GM12878 (cell line): Measurements from ENCODE around the gene SOX11. TPM values are rescaled to one million over a fixed set of nuclear protein-coding genes. Genes with fewer than 3 reads are reported as not detected.

Experiments used
- ATAC-seq: fragments of 200-7000 bp; cut with Tn5 transposase; 3 replicates; pipeline ENCODE4 v1.9.1; 2020; ENCODE audit warnings: mild to moderate bottlenecking, moderate library complexity
- BruUV-seq: library from RNA; stranded (reverse); fragments of 400-500 nt; replicated peaks from 2 replicates; lab custom pipeline; 2021; lab: Mats Ljungman, UMichigan
- CTCF ChIA-PET: fragments of 300-600 bp; sonication (Branson Sonifier 250); formaldehyde crosslinking; extraction: SDS; loops from one replicate; lab custom pipeline; 2021; ENCODE audit warnings: inconsistent platforms; lab: Yijun Ruan, JAX
- POLR2A ChIA-PET: fragments of 350-600 bp; formaldehyde crosslinking; extraction: SDS; loops from one replicate; lab custom pipeline; 2021; ENCODE audit warnings: inconsistent platforms; lab: Charles Lee
- RAD21 ChIA-PET: fragments of 300-600 bp; sonication (Branson Sonifier 250); formaldehyde crosslinking; loops from one replicate; lab custom pipeline; 2023; ENCODE audit warnings: antibody characterized with exemption; ENCODE audit not compliant: unreplicated experiment; lab: Charles Lee
- SMC1A ChIA-PET: fragments of 300-600 bp; sonication (Branson Sonifier 250); formaldehyde crosslinking; loops from one replicate; lab custom pipeline; 2023; ENCODE audit not compliant: unreplicated experiment, uncharacterized antibody; lab: Charles Lee
- DNase-seq: peaks from one replicate; pipeline ENCODE4 v3.0.0-alpha.2; 2011; ENCODE audit warnings: low read depth, low spot score
- FAIRE-seq: peaks from 3 replicates; lab custom pipeline; 2011; peaks lifted over from hg19 to GRCh38; lab: Jason Lieb, UNC
- H2AFZ ChIP-seq: 2 replicates; pipeline ENCODE4 v1.6.0; 2011; ENCODE audit warnings: low read depth, low read length, control low read depth; ENCODE audit not compliant: control insufficient read depth
- H3K27ac ChIP-seq: 2 replicates; pipeline ENCODE4 v1.5.1; 2011; ENCODE audit warnings: control low read depth; ENCODE audit not compliant: control insufficient read depth, insufficient read depth
- H3K27me3 ChIP-seq, 2 experiments: replicated peaks in 1 of 2; 2 replicates each; pipeline versions ENCODE4 v1.6.0 to v1.6.1; 2011; ENCODE audit warnings: low read length in 1 of 2; ENCODE audit not compliant: control insufficient read depth in 2 of 2, insufficient read depth in 2 of 2
- H3K36me3 ChIP-seq, 2 experiments: 2 replicates each; pipeline ENCODE4 v1.5.1; 2011; ENCODE audit warnings: low read length in 1 of 2; ENCODE audit not compliant: control insufficient read depth in 2 of 2, insufficient read depth in 2 of 2
- H3K4me1 ChIP-seq: 2 replicates; pipeline ENCODE4 v1.6.1; 2011; ENCODE audit warnings: mild to moderate bottlenecking, low read length, moderate library complexity, mixed read lengths; ENCODE audit not compliant: control insufficient read depth, insufficient read depth
- H3K4me2 ChIP-seq: 2 replicates; pipeline ENCODE4 v1.6.0; 2011; ENCODE audit warnings: control low read depth; ENCODE audit not compliant: control insufficient read depth, insufficient read depth
- H3K4me3 ChIP-seq: fragments of 200-600 bp; sonication (generic); 2 replicates; pipeline ENCODE4 v1.5.1; 2016
- H3K79me2 ChIP-seq: 2 replicates; pipeline ENCODE4 v1.6.0; 2011; ENCODE audit warnings: low read length; ENCODE audit not compliant: control insufficient read depth, insufficient read depth
- H3K9ac ChIP-seq: 2 replicates; pipeline ENCODE4 v1.8.0; 2011; ENCODE audit warnings: low read length, control low read depth, mixed read lengths; ENCODE audit not compliant: control insufficient read depth, insufficient read depth
- H3K9me3 ChIP-seq: replicated peaks from 3 replicates; pipeline ENCODE4 v1.5.1; 2011; ENCODE audit warnings: mild to moderate bottlenecking, low read length; ENCODE audit not compliant: control insufficient read depth, insufficient read depth
- H4K20me1 ChIP-seq: 2 replicates; pipeline ENCODE4 v1.6.0; 2011; ENCODE audit not compliant: control insufficient read depth, insufficient read depth
- BCL3 ChIP-seq: IDR thresholded peaks from 2 replicates; pipeline ENCODE4 v1.6.1; 2011; ENCODE audit warnings: borderline replicate concordance, low read depth, mild to moderate bottlenecking, moderate library complexity, low read length; ENCODE audit not compliant: insufficient read depth, poor library complexity, severe bottlenecking
- BHLHE40 ChIP-seq, 2 experiments: fragments of 450-650 bp in 1 of 2; IDR thresholded peaks; 2 replicates each; pipeline ENCODE4 v1.6.1; 2011 to 2017; ENCODE audit warnings: low read depth in 2 of 2, borderline replicate concordance in 1 of 2, improper control_type of control experiment in 1 of 2, low read length in 1 of 2, mild to moderate bottlenecking in 1 of 2
- HSF1 ChIP-seq: fragments of 150-350 bp; IDR thresholded peaks from 2 replicates; pipeline ENCODE4 v1.6.1; 2014; ENCODE audit warnings: mild to moderate bottlenecking, low read depth, low read length
- NFIC ChIP-seq: IDR thresholded peaks from 2 replicates; pipeline ENCODE4 v1.6.1; 2012; ENCODE audit warnings: low read depth, mild to moderate bottlenecking, inconsistent platforms, low read length, moderate library complexity
- NFXL1 ChIP-seq: fragments of 450-650 bp; IDR thresholded peaks from 2 replicates; pipeline ENCODE4 v1.6.1; 2017; ENCODE audit warnings: antibody characterized with exemption, mild to moderate bottlenecking, borderline replicate concordance
- RCOR1 ChIP-seq: conservative IDR thresholded peaks from 2 replicates; pipeline ENCODE4 v1.6.1; 2012; ENCODE audit warnings: low read depth, low read length, improper control_type of control experiment
- SMAD5 ChIP-seq: IDR thresholded peaks from 2 replicates; pipeline ENCODE4 v1.6.1; 2016; ENCODE audit warnings: antibody characterized with exemption, low read depth
- STAT3 ChIP-seq: IDR thresholded peaks from 2 replicates; pipeline ENCODE4 v1.6.1; 2011; ENCODE audit warnings: low read depth, low read length, improper control_type of control experiment
- ZBTB11 ChIP-seq: fragments of 450-650 bp; formaldehyde crosslinking; IDR thresholded peaks from 2 replicates; pipeline ENCODE4 v1.5.0; 2022; ENCODE audit warnings: mild to moderate bottlenecking, missing genetic modification characterization
- WGBS: methylation state at CpG from one replicate; pipeline ENCODE4 v1.1.6; 2016; ENCODE audit warnings: low lambda C conversion rate; ENCODE audit not compliant: insufficient replicate concordance, insufficient coverage; ENCODE audit errors: missing lambda C conversion rate; 5-methylcytosine and 5-hydroxymethylcytosine counted together
- in situ Hi-C: fragments of 300-500 bp; cut with MboI; formaldehyde crosslinking; loops from 9 replicates; pipeline ENCODE4 v1.14.3; 2018; ENCODE audit warnings: mixed read lengths
- intact Hi-C: fragments of 100-400 bp; cut with micrococcal nuclease; formaldehyde crosslinking; loops from one replicate; pipeline ENCODE4 v1.14.2; 2022; ENCODE audit not compliant: unreplicated experiment
- polyA plus RNA-seq, 11 experiments: library from polyadenylated mRNA; depleted of rRNA in 4 of 11; unstranded in 6 of 11; stranded (reverse) in 5 of 11; fragments of >200 nt; fragmentation: Nextera tagmentation in 4 of 11; fragmentation: Illumina TruSeq in 1 of 11; extraction: Ambion mirVana in 4 of 11; extraction: Trizol in 1 of 11; gene quantifications; 1 replicate in 1 of 11; 2 replicates in 10 of 11; pipeline versions ENCODE4 v1.2.1 to v1.2.3, GENCODE V29; 2011 to 2016; ENCODE audit warnings: inconsistent platforms in 2 of 11, missing spikeins in 2 of 11, low read depth in 1 of 11
- total RNA-seq, 4 experiments: library from RNA; depleted of rRNA in 3 of 4; stranded (reverse); fragments of >200 nt in 3 of 4; fragmentation: Illumina TruSeq in 1 of 4; extraction: Trizol in 1 of 4; gene quantifications; 2 replicates each; pipeline versions ENCODE4 v1.2.1 to v1.2.3, GENCODE V29; 2013 to 2021

The SOX11 gene
- total and polyA plus RNA-seq, 10 of the 15 experiments (the other 5 are each of a cell fraction or from before 2014, with no cell fraction given): 0.03 to 0.04 (median 0.03) TPM; not detected in 7

DNA sequence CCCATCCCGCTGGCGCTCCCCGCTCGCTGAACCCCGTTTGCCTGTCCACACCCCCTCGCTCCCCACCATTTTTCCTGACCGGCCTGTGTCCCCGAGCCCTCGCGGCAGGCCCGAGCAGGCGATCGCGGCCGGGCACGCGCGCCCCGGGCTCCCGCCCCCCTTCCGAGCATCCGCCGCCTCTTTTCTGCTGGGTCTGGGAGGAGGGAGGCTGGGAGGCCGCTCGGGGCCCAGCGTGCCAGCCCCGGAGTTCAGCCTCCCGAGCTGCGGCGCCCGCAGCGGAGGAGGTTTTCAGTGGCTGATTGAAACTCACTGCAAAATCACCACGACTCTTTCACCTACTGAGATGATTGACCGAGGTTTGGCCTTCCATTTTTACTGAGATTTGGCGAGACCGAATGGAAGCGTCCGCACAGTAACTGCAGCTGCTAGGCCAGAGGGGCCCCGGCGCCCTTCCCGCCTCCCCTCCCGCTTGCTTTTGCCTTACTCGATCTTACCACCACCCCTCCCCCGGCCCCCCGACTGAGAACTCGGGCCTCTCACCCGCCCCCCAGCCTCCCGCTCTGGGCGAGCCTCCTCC, 4.8 kb downstream of the SOX11 start:
- 26% methylated on average over 37 of the region's 49 CpGs for WGBS
- Histone ChIP-seq H3K4me2 (peak overlapping the region; percentile 48; the same call in 1 of the 2 replicates), H3K9me3 (peaks cover 2% of the 10 kb centered on the region; the same call in 2 of the 3 replicates), H3K27me3 (peaks cover 0 to 9% of the 10 kb centered on the region in 2 experiments; a peak in 3 of 4 replicates), H3K4me1 (no peaks in the 10 kb centered on the region), H3K9ac (no peak overlapping the region), H4K20me1 (no peaks in the 10 kb centered on the region), H3K27ac (no peak overlapping the region), H3K4me3 (peak overlapping the region; percentile 22; the same call in 1 of the 2 replicates), H3K79me2 (no peaks in the 10 kb centered on the region), H2AFZ (no peak overlapping the region; the same call in 1 of the 2 replicates), H3K36me3 (no peaks in the 10 kb centered on the region)
- RAD21 ChIA-PET: no interaction called here
- FAIRE-seq (no peak), ATAC-seq (peak; percentile 14; the same call in 1 of the 3 replicates), DNase-seq (no peak)
- CTCF ChIA-PET: no interaction called here
- no peak for TF ChIP-seq SMAD5
- TF ChIP-seq BHLHE40 (IDR thresholded peaks at IDR 0.05; ENCODE audit: borderline replicate concordance in 1 of 2, low read depth in 2 of 2, low read length in 1 of 2): no peak
- TF ChIP-seq BCL3: no peak
- SMC1A ChIA-PET: no interaction called here
- BruUV-seq: no TSS peak
- intact Hi-C loops: no loop called here
- in situ Hi-C loops: no loop called here
- POLR2A ChIA-PET: no interaction called here

DNA sequence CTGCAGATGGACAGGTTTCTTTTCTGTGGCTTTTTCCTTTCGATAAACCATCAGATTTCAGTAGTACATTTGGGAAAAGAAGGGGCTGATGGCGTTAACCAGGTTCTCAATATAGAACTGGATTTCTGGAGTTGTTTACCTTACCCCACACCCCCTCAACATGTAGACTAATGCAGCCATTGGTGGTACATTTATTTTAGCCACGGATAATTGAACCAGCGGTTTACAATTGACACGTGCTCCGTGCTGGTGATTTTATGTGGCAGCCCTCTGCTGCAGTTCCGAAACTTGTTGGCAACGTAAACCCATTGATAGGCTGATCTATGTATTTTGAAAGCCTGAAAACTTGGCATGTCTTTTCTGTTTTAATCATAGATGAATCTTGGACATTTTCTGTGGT, 5.4 kb downstream of the SOX11 start:
- no TSS peak for BruUV-seq
- Histone ChIP-seq H3K4me2 (no peak overlapping the region), H3K79me2 (no peaks in the 10 kb centered on the region), H3K36me3 (no peaks in the 10 kb centered on the region), H2AFZ (no peak overlapping the region), H3K9ac (no peak overlapping the region), H3K4me3 (no peak overlapping the region), H3K4me1 (no peaks in the 10 kb centered on the region), H3K27me3 (peaks cover 0 to 9% of the 10 kb centered on the region in 2 experiments; a peak in 3 of 4 replicates), H3K27ac (no peak overlapping the region), H3K9me3 (peaks cover 2% of the 10 kb centered on the region; the same call in 2 of the 3 replicates), H4K20me1 (no peaks in the 10 kb centered on the region)
- ChIA-PET SMC1A (no interaction called here), POLR2A (no interaction called here), CTCF (no interaction called here), RAD21 (no interaction called here)
- in situ Hi-C loops: no loop called here
- DNase-seq (no peak), ATAC-seq (no peak), FAIRE-seq (no peak)
- 50% methylated on average over 8 of the region's 8 CpGs for WGBS
- intact Hi-C loops: no loop called here
- TF ChIP-seq NFXL1: no peak
- no peak for TF ChIP-seq NFIC
- no peak for TF ChIP-seq RCOR1
- no peak for TF ChIP-seq BHLHE40 (IDR thresholded peaks at IDR 0.05; ENCODE audit: borderline replicate concordance in 1 of 2, low read depth in 2 of 2, low read length in 1 of 2)
- TF ChIP-seq HSF1: no peak
- no peak for TF ChIP-seq STAT3
- TF ChIP-seq ZBTB11 (CRISPR knock-in tag): no peak
